NCI-H82 (cell line): Measurements from ENCODE around the gene GSG1L.
A peak's percentile ranks its signal among the peaks of the same experiment; 100 is the strongest.
"Not testable (repeated sequence)": the region's sequence is repeated elsewhere in the genome, so short reads cannot be mapped to it uniquely, and the experiment has no call there.

Source experiments
- DNase-seq: peaks from one replicate; lab custom pipeline; 2025; lab: John Stamatoyannopoulos, UW

Gene GSG1L

DNA sequence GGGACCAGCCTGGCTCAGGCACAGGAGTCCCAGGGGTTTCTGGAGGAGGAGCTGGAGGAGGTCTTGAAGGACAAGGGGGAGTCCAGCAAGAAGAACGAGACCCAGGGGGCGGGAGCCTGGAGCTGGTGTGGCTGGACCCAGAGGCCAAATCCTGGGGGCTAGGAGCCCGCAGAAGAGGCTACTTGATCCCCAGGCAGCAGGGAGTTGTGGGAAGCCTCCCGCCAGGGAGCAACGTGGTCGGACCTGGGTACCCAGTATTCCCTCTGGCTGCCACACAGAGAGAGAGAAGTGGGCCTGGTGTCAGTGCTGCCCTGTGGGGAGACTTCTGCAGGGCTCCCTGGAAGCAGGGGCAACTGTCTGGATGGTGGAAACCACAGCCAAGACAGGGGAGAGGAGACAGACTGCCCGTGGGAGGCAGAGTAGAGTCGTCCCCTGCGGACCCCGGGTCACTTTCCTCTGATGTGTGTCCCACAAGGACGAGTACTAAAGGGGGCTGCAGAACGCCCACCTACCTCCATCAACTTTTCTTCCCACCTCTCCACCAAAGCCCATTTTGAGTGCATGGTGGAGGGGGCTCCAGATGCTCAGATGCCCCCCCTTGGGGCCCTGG, 160.4 kb downstream of the GSG1L start:
- DNase-seq = no peak

DNA sequence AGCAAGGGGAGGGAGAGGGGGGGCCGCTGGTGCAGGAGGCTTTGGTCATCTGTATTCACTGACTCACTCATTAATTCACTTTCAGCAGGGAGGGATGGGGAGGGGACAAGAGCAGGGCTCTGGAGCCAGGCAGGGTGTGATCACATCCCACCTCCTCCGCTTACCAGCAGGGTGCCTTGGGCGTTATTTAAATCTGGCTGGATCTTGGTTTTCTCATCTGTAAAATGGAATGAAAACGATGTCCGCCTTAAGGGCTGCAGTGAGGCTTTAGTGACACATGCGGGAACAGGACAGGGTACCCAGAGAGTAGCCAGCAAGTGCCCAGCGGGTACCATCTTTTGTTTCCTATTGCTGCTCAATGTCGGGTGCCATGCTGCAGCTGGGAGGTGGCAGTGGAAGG, 161.0 kb downstream of the GSG1L start:
- no peak for DNase-seq

DNA sequence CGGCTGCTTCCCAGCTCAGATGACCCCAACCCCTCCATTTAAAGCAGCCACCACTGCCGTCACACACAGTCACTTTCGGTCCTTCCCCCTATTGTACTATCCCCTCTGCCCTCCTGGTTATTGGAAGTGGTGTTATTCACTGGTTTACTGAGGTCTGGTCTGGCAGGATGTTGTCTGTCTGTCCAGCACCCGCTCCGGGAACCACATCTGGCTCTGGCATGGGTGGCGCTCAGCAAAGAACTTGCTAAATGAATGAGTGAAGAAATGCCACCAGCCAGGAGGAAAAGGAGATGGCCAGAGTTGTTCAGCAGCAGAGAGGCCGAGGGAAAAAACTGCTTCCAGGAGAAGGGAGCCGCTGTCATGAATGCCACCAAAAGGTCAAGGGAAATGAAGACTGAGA, 161.6 kb downstream of the GSG1L start:
- DNase-seq = no peak

DNA sequence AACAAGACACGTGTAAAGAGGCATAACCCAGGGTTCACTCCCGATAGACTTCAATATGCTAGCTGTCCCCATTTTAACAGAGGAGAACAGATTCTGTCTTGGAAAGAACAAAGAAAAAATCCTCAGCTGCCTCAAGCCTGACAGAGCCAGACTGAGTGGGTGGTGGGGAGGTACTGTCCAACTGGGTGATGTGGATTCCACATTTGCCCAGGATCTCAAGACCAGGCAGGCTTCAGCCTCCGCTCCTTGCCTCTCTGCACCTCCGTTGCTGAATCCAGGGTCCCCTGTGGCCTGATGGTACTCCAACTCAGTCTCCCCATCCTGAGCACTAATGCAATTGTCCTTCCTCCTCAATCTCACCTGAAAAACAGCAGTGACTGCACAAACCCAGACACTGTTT, 163.8 kb downstream of the GSG1L start:
- no peak for DNase-seq

DNA sequence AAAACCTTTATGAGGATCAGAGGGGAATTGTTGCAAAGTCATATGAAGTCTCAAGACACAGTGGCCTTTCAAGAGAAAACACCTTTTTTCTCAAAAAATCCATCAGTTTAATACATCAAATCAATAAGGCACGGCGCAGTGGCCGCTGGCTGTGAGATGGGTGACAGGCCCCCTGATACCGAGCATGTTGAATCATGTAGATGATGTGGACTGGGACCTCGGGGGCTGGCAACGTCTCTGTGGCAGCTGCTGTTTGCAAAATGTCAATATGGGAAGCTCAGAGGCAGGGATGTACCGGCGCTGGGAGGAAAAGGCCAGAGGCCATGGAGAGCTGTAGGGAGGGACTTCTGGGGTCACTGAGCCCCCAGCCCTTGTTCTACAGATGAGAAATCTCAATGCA, 169.1 kb downstream of the GSG1L start:
- DNase-seq = no peak

DNA sequence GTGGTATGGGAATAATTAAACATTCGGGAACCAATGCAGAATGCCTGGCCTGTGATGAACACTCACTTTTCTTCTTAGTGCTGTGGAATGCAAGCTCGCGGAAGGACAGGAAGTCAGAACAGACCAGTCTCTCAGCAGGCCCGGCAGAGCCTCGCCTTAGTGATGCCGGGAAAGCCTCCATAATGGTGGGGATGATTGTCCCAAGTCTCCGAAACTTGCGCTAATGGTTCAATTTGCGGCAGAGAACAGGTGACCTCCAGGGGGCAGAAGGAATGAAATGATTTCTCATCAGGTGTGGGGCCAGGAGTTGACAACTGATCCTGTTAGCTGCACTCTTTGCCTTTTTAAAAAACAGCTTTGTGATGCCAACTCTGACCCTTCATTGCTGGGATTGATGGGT, 170.6 kb downstream of the GSG1L start:
- peak; percentile 36 for DNase-seq

DNA sequence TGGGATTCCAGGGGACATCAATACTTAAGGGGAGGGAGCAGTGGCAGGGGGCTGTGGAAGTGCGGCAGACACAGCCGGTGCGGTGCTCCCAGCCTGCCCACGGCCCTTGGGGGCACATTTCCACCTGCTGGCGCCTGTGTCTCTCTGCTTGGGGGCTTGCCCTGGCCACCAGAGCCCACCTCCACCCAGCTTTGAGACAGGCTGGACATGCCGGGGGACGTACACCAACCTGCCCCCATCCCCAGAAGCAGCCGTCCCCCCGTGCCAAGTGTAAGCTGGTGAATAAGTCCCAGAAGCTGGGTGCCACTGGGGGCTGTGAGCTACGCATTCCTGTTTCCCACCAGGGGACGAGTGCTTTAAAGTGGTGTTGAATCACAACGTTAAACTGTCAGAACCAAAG, 172.6 kb downstream of the GSG1L start:
- DNase-seq = no peak

DNA sequence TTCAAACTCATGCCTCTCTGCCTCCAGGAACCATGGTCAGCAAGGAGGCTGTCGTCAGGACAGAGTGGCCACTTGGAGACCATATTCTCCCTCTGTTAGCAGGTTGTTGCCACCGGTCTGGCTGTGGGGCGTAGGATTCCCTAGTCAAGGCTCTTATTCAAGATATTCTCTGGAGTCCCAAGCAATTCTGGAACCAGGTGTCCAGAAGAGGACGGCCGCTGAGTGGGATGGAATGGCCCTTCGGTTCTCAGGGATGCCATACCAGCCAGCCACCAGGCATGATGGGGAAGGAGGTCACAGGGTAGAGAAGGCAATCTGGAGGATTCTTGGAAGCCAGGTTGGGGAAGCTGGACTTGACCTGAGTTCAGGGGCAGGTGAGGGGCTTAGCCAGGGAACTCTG, 173.5 kb downstream of the GSG1L start:
- DNase-seq = no peak

DNA sequence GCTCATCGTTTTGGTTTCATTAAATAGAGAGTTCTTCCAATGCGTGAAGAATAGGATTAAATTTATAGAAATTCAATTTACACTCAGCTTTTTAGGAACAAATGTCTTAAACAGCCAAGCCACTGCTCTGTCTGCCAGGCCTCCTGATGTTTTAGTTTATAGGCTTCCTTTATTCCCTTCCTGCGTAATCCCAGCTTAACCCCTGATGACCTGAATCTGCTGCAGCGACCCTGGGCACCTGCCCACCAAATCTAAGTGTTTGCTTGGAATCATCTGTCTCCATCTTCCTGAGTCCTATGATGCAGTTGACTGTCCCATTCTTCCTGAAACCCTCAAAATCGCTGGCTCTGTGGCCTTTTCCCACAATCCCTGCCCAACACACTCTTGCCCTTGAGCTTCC, 179.9 kb downstream of the GSG1L start:
- peak; percentile 89 for DNase-seq

DNA sequence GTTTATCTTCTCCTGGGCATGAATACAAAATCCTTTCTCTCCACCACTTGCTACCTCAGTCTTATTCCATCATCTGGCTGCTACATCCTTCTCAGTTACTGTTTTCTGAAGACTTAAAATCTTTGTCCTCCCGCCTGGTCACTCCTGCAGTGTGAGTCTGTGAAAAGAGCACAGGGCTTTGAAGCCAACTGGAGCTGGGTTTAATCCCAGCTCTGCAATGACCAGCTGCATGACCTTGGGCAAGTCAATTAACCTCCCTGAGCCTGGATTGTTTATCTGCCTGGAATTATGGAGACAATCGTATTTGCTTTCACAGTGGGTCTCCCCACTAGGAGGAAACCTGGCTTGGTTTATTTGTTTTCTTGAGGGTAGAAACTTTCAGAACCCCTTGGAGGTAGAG, 183.2 kb downstream of the GSG1L start:
- peak; percentile 56 for DNase-seq

DNA sequence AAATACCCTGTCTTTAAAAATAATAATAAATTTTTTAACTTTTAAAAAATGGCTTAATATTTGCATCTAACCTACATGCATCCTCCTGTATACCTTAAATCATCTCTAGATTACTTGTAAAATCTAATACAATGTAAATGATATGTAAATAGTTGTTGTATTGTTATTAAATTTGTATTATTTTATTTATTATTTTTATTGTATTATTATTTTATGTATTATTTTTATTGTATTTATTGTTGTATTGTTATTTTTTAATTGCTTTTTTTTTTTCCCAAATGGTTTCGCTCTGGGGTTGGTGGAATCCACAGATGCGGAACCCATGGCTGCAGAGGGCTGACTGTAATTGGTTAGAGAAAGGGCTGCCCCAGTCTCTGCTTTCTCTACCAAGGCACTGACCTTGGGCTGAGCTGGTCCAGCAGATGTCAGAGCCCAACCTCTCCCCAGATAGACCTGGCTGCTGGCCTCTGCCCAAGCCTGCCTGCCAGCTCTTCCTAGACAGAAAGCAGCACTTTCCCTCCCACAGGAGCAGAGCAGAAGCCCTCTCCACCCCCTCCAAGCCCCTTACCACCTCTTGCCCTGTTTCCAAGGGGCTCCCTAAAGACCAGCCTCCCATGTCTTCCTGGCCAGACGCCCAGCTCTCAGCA, 183.8 kb downstream of the GSG1L start:
- DNase-seq = peak; percentile 32

DNA sequence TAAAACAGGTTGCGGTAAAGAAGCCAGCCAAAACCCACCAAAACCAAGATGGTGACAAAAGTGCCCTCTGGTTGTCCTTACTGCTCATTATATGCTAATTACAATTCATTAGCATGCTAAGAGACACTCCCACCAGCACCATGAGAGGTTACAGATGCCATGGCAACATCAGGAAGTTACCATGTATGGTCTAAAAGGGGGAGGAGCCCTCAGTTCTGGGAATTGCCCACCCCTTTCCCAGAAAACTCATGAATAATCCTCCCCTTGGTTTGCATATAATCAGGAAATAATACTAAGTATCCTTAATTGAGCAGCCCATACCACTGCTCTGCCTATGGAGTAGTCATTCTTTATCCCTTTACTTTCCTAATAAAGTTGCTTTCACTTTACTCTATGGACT, 190.9 kb downstream of the GSG1L start:
- DNase-seq = not testable (repeated sequence)

DNA sequence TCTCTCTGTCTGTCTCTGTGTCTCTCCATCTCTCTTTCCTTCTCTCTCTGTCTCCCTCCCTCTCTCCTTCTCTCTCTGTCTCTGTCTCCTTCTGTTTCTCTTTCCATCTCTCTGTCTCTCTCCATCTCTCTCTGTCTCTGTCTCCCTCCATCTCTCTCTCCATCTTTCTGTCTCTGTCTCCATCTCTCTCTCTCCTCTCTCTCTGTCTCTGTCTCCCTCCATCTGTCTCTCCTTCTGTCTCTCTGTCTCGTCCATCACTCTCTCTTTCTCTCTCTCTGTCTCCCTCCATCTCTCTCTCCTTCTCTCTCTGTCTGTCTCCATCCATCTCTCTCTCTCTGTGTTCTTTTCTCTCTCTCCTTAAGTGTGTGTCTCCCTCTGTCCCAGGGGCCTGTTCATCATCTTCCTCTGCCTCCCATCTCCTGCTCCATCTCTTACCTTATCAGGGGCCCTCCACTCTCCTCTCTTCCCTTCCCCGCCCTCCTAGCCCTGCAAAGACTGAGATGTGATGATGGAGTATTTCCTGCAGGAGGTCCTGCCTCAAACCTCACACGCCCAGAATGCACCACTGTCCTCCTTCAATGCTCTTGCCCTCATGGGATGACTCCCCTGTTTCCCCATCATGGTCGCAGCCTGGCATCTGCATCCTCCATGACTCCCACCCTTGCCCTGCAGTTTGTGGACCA, 193.3 kb downstream of the GSG1L start:
- no peak for DNase-seq

DNA sequence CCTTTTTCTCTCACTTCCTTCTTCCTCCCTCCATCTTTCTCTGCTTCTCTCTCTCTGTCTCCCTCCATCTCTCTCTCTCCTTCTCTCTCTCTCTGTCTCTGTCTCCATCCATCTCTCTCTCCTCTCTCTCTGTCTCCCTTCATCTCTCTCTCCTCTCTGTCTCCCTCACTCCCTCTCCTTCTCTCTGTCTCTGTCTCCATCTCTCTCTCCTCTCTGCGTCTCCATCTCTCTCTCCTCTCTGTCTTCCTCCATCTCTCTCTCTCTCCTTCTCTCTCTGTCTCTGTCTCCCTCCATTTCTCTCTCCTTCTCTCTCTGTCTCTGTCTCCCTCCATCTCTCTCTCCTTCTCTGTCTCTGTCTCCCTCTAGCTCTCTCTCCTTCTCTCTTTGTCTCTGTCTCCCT, 194.1 kb downstream of the GSG1L start:
- no peak for DNase-seq

DNA sequence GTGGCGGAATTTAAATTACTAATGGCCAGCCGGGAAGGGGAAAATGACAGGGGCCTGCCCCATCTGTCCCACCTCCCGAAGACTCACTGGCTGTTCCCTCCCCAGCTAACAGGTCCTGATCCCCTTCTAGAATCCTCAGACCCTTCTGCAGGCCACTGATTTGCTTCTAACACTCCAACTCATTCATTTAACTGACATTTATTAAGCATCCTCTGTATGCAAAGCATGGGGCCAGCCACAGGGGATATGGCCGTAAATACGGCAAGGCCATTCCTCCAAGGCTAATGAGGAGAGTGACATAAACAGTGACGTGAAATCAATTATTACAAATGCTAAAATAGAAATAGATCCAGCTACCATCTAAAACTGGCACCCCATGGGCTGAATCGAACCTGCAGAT, 195.3 kb downstream of the GSG1L start:
- DNase-seq = no peak

DNA sequence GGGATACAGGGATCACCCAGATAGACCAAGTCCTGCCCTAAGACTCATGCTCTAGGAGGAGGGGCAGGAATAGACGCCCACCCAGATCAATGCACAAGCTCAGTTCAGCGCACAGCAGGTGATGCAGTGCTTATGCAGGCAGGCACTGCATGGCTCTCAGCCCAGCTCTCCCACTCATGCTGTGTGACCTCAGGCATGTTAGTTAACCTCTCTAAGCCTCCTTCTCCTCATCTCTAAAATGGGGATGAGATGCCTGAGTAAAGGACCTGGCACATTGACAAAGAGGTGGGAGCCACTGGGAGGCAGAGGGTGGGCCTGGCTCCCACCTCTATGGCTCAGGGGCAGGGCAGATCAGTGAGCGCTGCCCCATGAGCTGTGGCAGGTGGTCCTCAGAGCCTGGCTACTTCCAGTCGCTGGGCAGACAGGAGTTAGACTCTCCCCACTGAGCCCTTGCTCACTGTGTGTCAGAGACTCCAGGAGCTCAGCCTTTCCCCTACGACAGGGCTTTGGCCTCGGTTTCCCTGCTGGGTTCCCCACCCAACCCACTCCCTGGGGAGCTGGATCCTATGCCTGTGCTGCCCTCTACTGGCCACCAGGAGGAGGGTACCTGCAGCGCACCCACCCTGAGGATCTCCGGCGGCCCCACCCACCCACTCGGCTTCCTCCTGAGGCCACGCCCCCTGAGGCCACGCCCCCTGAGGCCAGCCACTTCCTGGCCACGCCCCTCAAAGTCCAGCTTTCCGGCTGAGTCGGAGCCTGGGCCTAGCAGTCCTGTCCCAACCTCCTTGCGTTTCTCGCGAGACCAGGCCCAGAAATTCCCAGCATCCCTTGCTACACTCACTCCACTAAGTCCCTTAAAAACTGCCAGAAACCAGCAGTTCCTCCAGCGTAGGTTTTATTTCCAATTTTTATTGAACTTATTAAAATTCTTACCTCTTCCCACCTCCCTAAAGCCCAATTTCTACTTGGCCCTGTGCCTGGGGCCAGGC, 196.1 kb downstream of the GSG1L start:
- peak; percentile 95 for DNase-seq

DNA sequence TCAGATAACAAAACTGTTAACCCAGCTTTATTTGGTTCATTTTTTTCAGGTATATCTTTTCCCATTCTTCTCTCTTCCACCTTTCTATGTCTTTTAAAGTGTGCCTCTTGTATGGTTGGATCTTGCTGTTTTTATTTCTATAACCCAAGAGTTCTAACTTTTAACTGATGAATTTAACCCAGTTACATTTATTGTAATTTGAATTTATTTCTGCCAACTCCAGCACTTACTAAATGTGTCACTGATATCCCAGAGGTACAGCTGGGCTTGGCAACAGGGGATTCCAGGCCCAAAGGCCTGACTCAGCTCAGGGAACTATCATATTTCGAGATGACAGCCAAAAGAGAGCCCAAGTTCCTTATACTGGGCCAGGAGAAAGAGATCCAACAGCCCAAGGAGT, 200.1 kb downstream of the GSG1L start:
- no peak for DNase-seq

DNA sequence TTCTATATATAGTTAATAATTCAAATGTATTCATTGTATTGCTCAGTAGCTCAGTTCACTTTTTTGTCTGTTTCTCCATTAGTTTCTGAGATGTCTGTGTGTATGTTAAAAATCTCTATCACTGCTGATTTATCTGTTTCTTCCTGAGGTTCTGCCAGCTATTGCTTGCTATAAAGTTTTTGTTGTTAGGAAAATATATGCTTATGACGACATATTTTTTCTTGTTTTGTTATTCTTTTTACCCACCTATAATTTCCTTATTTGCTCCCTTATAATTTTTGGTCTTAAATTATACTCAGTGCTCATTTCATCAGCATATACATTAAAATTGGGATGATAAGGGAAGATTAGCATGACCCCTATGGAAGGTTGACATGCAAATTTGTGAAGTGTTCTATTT, 200.6 kb downstream of the GSG1L start:
- DNase-seq = no peak

DNA sequence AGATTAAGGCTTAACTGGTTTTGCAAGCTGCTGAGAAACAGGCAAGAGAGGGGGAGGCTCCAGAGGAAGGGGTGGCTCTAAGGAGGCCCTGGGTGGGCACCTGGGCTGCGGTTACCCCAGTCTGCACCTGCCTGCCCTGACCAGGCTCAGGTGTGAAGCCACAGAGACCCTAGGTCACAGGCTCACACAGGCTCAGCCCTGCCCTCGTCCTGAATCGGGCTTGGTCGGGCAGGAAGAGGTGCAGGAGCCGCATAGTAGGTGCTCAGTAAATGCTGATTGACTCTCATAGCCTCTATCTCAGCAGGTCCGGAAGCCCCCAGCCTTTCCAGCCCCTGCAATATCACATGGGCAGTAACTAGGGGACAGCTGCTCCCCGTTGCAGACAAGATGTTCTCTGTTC, 203.4 kb downstream of the GSG1L start:
- DNase-seq = no peak

DNA sequence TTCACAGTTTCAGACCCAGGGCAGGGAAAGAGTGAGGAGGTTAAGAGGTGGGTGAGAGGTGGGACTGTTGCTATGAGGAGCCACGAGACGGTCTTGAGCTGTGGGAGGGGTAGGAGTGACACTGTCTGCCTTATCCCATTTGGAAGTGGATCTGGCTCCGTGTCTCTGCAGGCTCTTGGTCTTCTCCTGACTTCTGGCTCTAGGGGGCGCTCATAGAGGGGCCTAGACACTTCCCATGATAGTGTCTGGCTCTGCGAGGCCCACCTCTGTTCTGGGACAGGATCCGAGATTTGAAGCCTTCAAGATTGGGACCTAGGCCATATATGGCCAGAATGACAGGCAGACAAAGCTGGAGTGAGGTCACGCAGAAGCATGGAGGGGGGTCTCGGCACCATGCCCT, 204.5 kb downstream of the GSG1L start:
- DNase-seq = peak; percentile 55

DNA sequence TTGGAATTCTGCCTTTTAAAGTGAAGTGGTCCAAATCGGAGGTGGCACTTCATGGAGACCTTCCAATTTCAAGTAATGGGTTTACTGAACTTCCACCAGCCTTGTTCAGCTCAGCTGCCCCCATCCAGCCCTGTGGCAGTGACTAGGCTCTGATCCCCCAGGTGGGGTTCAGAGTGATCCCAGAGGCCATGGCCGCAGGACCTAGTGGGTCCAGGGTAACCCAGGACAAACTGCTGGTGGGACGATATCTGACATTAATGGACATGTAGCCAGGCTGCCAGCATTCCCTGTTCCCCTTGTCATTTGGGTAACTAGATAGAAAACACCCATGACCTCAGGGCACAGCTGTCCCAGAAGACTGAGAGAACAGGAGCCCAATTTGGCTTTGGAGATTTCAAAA, 209.9 kb downstream of the GSG1L start:
- DNase-seq = no peak

DNA sequence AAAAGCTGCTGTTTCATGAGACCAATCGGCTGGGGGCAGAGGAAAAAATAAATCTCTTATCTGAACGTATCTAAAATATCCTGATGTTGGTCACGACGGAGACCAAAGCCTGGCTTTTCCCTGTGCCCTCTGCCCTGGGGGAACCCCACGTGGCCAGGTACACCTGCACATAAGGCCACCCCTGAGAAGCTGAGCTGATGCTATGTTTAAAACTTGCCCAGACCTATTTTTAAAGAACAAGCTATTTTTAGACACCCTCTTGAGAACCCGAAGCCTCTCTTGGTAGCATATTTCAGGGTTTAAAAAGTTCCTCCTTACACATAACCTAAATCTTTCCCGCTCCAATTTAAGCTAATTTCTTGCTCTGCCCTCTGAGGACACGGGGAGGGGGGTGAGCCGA, 210.4 kb downstream of the GSG1L start:
- no peak for DNase-seq

DNA sequence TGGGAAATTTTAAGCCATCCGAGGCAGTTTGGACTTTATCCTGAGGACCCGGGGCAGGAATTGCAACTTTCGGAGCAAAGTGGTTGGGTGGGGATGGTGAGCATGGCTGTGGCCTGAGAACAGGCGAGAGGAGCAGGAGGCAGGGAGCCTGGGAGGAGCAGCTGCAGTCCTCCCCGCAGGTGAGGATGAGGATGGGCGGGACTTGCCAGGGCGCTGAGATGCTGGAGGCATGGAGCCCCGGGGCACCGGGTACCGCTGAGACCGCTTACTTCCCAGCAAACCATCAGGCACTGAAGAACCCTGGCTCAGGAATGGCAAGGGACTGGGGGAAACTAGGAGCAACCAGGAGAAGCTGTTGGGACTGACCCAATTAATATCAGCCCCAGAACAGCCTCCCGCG, 210.8 kb downstream of the GSG1L start:
- DNase-seq = no peak
